HCEC 1CT (cell line): ENCODE results near the gene ATP8B2.
"Not testable (repeated sequence)": the region's sequence is repeated elsewhere in the genome, so short reads cannot be mapped to it uniquely, and the experiment has no call there.

ENCODE experiments used
- DNase-seq: peaks from one replicate; pipeline ENCODE4 v3.0.0-alpha.2; 2017

Gene ATP8B2, protein sequence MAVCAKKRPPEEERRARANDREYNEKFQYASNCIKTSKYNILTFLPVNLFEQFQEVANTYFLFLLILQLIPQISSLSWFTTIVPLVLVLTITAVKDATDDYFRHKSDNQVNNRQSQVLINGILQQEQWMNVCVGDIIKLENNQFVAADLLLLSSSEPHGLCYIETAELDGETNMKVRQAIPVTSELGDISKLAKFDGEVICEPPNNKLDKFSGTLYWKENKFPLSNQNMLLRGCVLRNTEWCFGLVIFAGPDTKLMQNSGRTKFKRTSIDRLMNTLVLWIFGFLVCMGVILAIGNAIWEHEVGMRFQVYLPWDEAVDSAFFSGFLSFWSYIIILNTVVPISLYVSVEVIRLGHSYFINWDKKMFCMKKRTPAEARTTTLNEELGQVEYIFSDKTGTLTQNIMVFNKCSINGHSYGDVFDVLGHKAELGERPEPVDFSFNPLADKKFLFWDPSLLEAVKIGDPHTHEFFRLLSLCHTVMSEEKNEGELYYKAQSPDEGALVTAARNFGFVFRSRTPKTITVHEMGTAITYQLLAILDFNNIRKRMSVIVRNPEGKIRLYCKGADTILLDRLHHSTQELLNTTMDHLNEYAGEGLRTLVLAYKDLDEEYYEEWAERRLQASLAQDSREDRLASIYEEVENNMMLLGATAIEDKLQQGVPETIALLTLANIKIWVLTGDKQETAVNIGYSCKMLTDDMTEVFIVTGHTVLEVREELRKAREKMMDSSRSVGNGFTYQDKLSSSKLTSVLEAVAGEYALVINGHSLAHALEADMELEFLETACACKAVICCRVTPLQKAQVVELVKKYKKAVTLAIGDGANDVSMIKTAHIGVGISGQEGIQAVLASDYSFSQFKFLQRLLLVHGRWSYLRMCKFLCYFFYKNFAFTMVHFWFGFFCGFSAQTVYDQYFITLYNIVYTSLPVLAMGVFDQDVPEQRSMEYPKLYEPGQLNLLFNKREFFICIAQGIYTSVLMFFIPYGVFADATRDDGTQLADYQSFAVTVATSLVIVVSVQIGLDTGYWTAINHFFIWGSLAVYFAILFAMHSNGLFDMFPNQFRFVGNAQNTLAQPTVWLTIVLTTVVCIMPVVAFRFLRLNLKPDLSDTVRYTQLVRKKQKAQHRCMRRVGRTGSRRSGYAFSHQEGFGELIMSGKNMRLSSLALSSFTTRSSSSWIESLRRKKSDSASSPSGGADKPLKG

DNA sequence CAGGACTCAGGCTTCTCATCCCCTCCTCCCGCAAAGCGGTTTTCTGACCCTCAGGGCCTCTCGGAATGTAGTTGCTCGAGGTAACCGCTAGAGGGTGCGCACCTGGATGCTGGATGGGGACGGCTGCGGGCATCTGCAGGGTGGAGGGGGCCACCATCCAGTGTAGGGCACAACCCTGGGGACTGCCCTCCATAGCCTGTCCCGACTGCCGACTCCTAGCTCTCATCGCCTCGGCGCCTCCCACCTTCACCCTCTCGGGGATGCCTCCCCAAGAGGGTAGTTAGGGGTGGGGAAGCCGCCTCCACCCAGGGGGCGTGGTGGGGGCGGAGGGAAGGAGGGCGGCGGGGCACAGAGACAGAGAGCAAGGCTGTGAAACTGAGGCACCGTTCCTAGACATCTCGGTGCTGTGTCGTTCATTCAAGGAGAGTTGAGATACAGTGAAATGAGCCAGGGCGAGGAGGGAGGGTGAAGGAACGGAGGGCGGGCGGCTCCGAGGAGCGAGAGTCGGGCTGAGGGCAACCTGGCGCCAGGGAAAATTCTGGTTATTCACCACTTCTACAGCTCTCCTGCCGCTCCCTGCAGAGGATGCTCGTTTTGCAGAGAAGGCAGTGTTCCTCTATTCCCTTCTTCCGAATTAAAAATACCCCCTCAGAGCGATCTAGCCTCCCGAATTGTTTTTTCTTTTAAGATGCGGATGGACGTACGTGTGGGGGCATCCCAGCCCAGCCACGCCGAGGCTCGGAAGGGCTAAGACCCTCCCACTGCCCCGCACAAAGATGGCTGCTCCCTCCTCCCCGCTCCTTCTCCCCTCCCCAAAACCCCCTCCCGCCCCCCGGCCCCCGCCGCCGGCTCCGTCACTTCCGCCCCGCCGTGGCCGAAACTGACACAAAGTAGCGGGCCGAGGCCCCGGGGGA is at the start of gene ATP8B2:
Gene ATP8B2 (plus strand): TSS at position 857 of the 914 bp plus-strand sequence. CDS start 2,617 bp downstream, outside the sequence.
- peak; percentile 65 for DNase-seq

DNA sequence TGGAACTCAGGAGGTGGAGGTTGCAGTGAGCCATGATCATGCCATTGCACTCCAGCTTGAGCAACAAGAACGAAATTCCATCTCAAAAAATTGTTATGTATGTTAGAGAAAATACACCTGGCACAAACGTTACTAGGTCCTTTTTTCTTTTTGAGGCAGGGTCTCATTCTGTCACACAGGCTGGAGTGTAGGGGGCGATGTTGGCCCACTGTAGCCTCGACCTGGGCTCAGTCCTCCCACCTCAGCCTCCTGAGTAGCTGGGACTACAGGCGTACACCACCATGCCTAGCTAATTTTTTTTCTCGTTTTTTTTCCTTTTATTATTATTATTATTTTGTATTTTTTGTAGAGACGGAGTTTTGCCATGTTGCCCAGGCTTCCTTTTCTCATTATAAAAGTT is 48.5 kb upstream of the ATP8B2 start:
- DNase-seq = no peak

DNA sequence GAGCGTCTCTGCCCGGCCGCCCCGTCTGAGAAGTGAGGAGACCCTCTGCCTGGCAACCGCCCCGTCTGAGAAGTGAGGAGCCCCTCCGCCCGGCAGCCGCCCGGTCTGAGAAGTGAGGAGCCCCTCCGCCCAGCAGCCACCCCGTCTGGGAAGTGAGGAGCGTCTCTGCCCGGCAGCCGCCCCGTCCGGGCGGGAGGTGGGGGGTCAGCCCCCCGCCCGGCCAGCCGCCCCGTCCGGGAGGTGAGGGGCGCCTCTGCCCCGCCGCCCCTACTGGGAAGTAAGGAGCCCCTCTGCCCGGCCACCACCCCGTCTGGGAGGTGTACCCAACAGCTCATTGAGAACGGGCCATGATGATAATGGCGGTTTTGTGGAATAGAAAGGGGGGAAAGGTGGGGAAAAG is 37.7 kb upstream of the ATP8B2 start:
- DNase-seq = not testable (repeated sequence)

DNA sequence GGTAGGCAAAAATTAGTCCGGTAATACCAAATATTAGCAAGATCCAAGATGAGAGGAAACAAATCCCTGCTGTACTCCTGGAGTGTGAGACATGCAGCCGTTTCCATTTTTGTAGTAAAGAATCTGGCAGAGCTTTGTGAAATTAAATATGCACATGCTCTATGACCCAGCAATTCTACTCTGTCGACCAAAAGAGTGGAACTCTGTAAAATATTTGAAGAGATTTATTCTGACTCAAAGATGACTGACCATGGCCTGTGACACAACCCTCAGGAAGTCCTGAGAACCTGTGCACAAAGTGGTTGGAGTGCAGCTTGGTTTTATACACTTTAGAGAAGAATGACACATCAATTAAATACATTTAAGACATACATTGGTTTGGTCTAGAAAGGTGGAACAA is 36.7 kb upstream of the ATP8B2 start:
- DNase-seq = no peak

DNA sequence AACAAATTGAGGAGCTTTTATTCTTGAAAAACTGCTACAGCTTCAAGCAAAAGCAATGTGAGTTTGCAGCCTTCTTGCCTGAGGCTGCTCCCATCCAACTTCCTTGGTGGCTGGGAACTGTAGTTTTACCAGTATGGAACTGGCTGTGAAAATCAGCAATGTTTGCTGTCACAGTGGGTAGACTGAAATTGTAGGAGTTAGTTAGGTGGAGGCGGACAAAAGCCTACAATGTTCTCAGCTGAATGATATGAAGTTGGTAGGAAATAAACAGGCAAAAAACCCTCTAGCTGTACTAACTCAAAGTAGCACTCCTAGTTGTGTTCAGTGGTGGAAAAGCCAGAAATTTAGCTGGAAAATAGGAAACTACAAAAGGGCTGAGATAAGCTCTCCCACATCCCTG is 34.4 kb upstream of the ATP8B2 start:
- no peak for DNase-seq

DNA sequence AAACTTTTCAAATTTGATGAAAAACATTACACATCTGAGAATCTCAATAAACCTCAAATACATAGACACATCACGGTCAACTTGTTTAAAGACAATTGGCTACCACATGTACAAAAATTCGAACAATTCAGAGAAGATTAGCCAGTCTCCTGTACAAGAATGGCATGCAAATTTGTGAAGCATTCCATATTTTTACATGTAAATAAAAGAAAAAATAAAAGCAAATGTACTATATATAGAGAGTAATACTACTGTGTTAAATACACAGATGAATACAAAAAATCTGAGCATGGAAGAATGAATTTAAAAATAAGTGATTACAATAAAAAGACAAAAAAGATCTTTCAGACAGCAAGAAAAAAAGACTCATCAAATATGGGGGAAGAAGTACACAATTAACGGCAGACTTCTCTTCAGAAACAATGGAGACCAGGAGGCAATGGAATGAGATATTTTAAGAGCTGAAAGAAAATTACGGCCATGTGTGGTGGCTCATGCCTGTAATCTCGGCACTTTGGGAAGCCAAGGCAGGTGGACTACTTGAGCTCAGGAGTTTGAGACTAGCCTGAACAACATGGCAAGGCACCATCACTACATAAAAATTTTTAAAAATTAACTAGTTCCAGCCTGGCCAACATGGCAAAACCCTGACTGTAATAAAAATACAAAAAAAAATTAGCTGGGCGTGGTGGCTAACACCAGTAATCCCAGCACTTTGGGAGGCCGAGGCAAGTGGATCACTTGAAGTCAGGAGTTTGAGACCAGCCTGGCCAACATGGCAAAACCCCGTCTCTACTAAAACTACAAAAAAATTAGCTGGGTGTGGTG is 29.7 kb upstream of the ATP8B2 start:
- DNase-seq = peak; percentile 19

DNA sequence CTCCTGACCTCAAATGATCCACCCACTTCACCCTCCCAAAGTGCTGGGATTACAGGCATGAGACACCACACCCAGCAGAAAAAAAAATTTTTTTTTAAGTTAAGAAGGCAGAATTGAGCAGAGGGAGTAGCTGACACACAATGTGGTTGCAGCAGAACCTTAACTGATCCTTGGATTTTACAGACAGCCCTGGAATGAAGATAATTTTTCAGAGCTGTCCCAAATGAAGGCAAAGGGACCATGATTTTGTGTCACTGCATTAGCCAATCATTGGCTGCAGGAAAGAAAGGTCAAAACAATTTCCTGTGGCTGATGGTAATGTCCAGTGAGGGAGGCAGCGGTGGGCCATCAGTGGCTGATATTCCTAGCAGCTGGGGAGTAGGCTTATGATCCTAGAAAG is 23.7 kb upstream of the ATP8B2 start:
- no peak for DNase-seq

DNA sequence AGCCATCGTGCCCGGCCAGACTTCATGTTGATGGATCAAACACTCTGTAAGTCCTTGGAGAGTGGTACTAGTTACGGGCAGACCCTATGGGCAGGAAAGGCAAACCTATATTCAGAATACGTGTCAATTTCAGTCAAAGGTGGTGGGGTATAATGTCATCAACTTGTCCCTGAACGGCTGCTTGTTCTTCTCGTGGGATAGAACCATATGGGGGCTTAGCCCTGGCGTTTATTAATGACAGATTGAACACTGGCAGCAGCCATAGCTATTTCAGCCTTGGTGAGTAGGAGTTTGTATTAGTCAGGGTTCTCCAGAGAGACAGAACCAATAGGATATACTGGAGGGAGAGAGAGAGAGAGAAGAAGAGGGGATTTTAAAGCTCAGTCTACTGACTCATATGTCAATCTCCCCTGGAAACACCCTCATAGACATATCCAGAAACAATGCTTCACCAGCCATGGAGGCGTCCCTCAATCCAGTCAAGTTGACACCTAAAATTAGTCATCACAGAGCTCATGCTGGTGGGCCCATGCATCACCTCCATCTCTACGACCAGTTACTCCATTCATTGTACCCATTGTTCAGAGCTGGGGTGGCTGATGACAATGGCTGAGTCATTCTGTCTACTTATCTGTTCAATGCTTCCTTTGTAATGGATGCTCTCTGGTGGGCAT is 20.5 kb upstream of the ATP8B2 start:
- DNase-seq = no peak

DNA sequence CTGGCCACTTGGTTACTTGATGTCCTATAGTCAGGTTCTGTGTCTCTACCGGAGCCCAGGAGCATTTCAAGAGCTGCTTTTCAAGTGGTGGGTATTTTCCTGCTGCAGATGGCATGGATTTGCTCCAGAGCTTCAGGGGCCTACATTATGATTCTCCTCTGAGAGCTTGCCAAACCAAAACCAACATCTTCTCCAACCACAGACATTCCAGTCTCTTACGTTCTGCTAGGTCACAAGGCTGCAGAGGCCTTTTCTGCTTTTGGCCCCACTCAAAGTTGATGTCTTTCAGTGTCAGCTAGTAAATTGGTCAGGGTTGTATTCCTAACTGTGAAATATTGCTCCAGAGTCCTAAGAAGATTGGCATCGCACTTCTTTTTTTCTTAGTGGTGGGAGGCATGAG is 19.2 kb upstream of the ATP8B2 start:
- DNase-seq = no peak

DNA sequence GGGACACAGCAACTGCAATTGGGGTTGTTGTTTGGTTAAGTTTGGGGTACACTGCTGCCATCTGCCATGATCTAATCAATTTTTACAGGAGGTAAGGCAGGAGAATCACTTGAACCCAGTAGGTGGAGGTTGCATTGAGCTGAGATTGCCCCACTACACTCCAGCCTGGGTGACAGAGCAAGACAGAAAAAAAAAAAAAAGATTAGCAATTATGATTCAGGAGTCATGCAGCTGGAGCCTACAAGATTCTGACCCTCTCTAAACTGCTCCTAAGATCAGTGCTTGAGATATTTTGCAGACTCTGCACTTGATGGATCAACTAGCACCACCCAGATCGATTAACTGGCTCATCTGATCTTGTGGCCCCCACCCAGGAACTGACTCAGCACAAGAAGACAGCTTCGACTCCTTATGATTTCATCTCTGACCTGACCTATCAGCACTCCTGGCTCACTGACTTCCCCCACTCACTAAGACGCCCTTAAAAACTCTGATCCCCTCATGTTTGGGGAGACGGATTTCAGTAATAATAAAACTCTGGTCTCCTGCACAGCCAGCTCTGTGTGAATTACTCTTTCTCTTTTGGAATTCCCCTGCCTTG is 17.6 kb upstream of the ATP8B2 start:
- not testable (repeated sequence) for DNase-seq

DNA sequence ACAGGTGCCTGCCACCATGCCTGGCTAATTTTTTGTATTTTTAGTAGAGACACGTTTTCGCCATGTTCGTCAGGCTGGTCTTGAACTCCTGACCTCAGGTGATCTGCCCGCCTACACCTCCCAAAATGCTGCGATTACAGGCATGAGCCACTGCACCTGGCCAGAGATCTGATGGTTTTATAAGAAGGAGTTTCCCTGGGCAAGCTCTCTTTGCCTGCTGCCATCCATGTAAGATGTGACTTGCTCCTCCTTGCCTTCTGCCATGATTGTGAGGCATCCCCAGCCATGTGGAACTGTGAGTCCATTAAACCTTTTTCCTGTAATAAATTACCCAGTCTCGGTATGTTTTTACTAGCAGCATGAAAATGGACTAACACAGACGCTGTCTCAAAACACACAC is 16.2 kb upstream of the ATP8B2 start:
- not testable (repeated sequence) for DNase-seq

DNA sequence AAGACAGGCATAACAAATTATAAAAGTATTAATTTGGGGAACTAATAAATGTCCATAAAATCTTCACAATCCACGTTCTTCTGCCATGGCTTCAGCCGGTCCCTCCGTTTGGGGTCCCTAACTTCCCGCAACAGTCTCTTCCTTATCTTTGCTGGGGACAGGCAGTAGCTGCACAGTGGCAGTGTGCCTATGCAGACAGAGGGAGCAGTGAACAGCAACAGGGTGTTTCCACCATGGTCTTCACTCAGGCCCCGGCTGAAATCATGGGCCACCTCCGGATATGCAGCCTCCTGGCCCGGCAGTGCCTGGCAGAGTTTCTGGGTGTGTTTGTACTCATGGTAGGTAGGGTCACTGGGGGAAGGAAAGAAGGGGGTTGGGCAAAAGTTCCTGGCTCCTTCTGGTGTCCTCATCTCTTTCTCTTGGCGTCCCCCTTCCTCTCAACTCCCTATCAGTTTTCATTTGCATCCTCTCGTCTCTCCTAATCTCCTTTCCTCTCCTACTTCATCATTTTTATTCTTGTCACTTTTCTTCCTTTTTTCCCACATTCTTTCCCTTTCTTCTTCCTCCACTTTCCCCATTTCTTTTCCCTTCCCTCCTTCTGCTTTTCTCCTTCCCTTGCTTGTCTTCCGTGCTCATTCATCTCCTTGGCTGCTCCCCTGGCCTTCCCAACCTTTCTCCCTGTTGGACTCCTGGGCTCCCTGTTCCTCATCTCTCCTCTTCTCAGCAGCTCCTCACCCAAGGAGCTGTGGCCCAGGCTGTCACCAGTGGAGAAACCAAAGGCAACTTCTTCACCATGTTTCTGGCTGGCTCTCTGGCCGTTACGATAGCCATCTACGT is 12.9 kb upstream of the ATP8B2 start:
- not testable (repeated sequence) for DNase-seq

DNA sequence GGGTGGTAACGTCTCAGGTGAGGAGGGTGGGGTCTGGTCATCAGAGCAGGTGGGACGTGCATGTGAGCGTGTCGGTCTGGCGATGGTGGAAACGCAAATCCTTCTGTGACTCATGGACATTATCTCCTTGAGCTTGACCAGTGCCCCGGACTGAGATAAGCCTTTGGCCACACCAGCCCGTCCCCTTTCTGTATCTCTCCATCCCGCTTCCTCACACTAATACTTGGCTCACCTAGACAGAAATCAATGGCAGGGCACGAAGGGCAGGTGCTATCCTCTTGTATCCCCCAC is 12.3 kb upstream of the ATP8B2 start:
- no peak for DNase-seq

DNA sequence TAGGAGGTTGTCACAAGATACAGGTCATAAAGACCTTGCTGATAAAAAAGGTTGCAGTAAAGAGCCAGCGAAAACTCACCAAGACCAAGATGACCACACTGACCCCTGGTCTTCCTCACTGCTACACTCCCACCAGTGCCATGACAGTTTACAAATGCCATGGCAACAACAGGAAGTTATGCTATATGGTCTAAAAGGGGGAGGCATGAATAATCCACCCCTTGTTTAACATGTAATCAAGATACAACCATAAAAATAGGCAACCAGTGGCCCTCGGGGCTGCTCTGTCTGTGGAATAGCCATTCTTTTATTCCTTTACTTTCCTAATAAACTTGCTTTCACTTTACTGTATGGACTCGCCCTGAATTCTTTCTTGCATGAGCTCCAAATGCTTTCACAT is 11.1 kb upstream of the ATP8B2 start:
- DNase-seq = not testable (repeated sequence)

DNA sequence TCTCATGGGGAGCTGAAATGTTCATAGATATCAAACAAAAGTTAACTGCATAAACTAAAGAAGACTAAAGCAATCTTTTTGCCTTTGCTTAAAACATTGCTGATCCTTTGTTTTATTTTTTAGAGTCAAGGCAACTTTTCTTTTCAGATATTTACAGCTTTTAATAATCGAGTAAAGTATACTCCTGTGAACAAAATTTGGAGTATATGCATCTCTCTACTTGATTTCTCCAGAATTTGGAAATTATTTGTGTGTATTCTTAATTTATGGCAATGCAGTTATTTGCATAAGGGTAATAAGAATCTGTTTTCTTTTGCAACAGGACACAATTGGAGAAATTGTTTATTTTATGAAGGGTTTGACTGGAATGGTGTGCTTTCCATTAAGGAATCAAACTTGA is 8.6 kb upstream of the ATP8B2 start:
- no peak for DNase-seq

DNA sequence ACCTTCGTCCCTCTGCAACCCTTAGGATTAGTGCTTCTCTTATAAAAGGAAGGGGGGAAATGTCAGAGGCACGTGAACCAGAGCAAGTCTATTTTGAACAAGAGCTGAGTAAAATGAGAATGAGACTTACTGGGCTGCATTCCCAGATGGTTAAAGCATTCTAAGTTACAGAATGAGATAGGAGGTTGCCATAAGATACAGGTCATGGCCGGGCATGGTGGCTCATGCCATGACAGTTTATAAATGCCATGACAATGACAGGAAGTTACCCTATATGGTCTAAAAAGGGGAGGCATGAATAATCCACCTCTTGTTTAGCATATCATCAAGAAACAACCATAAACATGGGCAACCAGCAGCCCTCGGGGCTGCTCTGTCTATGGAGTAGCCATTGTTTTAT is 6.9 kb upstream of the ATP8B2 start:
- no peak for DNase-seq

DNA sequence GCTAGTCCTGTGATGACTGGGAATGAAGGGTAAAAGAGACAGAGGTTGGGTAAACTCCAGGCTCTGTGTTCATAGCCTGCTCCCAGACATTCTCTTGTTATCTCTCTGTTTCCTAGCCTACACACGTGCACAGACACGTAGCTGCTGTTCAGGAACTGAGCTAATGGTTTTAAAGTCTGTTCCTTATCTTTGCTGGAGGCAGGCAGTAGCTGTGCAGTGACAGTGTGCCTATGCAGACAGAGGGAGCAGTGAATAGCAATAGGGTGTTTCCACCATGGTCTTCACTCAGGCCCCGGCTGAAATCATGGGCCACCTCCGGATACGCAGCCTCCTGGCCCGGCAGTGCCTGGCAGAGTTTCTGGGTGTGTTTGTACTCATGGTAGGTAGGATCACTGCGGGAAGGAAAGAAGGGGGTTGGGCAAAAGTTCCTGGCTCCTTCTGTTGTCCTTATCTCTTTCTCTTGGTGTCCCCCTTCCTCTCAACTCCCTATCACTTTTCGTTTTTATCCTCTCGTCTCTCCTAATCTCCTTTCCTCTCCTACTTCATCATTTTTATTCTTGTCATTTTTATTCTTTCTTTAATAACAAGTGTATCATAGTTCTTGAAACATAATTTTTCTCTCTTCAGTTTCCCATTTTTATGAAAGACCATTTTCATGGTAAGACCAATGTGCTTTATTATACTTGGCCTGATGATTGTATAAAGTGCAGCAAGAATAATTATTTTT is 4.3 kb upstream of the ATP8B2 start, which contains the start of gene AQP10:
Gene AQP10 (plus strand): TSS at position 212 of the 727 bp plus-strand sequence. CDS start 63 bp downstream, at position 275.
- no peak for DNase-seq

DNA sequence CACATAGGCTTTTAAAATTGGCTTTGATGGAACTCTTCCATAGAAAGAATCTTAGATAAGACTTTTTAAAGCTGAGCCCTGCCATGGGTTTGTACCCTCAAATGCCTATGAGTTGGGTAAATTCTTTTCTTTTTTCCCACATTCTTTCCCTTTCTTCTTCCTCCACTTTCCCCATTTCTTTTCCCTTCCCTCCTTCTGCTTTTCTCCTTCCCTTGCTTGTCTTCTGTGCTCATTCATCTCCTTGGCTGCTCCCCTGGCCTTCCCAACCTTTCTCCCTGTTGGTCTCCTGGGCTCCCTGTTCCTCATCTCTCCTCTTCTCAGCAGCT is 3.8 kb upstream of the ATP8B2 start:
- DNase-seq = not testable (repeated sequence)

DNA sequence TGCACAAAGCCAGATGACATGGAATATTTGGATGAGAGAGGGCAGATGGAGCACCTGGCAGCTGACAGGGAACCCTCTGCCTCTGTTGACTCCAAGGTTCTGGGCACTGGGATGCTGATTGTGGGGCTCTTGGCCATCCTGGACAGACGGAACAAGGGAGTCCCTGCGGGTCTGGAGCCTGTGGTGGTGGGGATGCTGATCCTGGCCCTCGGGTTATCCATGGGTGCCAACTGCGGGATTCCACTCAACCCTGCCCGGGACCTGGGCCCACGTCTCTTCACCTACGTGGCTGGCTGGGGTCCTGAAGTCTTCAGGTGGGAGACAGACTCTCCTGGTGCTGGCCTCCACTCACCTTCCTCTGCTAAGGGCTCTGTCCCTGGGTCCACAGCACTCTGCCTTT is 1.8 kb upstream of the ATP8B2 start:
- no peak for DNase-seq
